AG10803 (cell line): ENCODE measurements around the gene SH3GL3.

Source experiments
- DNase-seq: peaks from one replicate; pipeline ENCODE4 v3.0.0; 2010; ENCODE audit warnings: low read depth
- H3K4me3 ChIP-seq: 2 replicates; pipeline ENCODE4 v1.5.1; 2011; ENCODE audit warnings: mild to moderate bottlenecking, low read length, control low read depth
- CTCF ChIP-seq: conservative IDR thresholded peaks from 2 replicates; pipeline ENCODE4 v1.5.1; 2011; ENCODE audit warnings: mild to moderate bottlenecking, low read length, control low read depth, inconsistent platforms

The SH3GL3 gene

GRCh38 chr15:83656192-83656591 is 209.1 kb downstream of the SH3GL3 start:
- no peak overlapping the region for H3K4me3 ChIP-seq
- TF ChIP-seq CTCF = no peak
- DNase-seq = no peak

GRCh38 chr15:83656943-83657528 is 209.9 kb downstream of the SH3GL3 start:
- no peak for TF ChIP-seq CTCF
- no peak overlapping the region for H3K4me3 ChIP-seq
- no peak for DNase-seq

GRCh38 chr15:83657549-83657948 is 210.4 kb downstream of the SH3GL3 start:
- no peak for TF ChIP-seq CTCF
- H3K4me3 ChIP-seq = no peak overlapping the region
- DNase-seq = no peak

GRCh38 chr15:83658430-83659416 is 211.6 kb downstream of the SH3GL3 start:
- H3K4me3 ChIP-seq = no peak overlapping the region
- no peak for DNase-seq

GRCh38 chr15:83659417-83659812 is 212.3 kb downstream of the SH3GL3 start:
- DNase-seq = no peak
- no peak overlapping the region for H3K4me3 ChIP-seq
- TF ChIP-seq CTCF = no peak

More at GRCh38 chr15:83658430-83659416, 211.6 kb downstream of the SH3GL3 start:
- no peak for TF ChIP-seq CTCF

- TF ChIP-seq CTCF = no peak
- no peak for DNase-seq
- no peak overlapping the region for H3K4me3 ChIP-seq
Measured at GRCh38 chr15:83665480-83665879, 218.3 kb downstream of the SH3GL3 start.
